Thyroid gland (tissue), 4 donors: ENCODE measurements around the gene PAFAH1B2.

Experiments
- CTCF ChIP-seq, 6 experiments: fragments of 200-600 bp in 3 of 6; fragments of 450-650 bp in 3 of 6; sonication (generic) in 3 of 6; IDR thresholded peaks; one replicate each; pipeline ENCODE4 v1.5.1; 2016 to 2019; ENCODE audit warnings: antibody characterized with exemption in 6 of 6, mild to moderate bottlenecking in 2 of 6, inconsistent platforms in 1 of 6, moderate library complexity in 1 of 6
- POLR2A ChIP-seq, 2 donors: fragments of 450-650 bp; IDR thresholded peaks; one replicate each; pipeline ENCODE4 v1.6.1; 2017; ENCODE audit warnings: antibody characterized with exemption in 2 of 2, mild to moderate bottlenecking in 2 of 2, moderate library complexity in 1 of 2

GRCh38 chr11:117191680-117192400 is 47.8 kb downstream of the PAFAH1B2 start:
- TF ChIP-seq POLR2A (IDR thresholded peaks at IDR 0.05), result no peak
- no peak for TF ChIP-seq CTCF (IDR thresholded peaks at IDR 0.05)
